Adipocyte (in vitro differentiated cells): ENCODE measurements around the gene PRTN3.
"Not testable (repeated sequence)": the region's sequence is repeated elsewhere in the genome, so short reads cannot be mapped to it uniquely, and the experiment has no call there.

Source experiments
- DNase-seq: peaks from one replicate; pipeline ENCODE4 v3.0.0-alpha.2; 2015; ENCODE audit warnings: low read depth
- H3K27me3 ChIP-seq: replicated peaks from 2 replicates; pipeline ENCODE4 v1.7.0; 2013; ENCODE audit warnings: mild to moderate bottlenecking, low read length, moderate library complexity; ENCODE audit not compliant: control insufficient read depth, insufficient read depth
- H3K36me3 ChIP-seq: 2 replicates; pipeline ENCODE4 v1.7.0; 2013; ENCODE audit warnings: low read length, mild to moderate bottlenecking, moderate library complexity; ENCODE audit not compliant: control insufficient read depth, insufficient read depth, severe bottlenecking
- H3K4me1 ChIP-seq: 2 replicates; pipeline ENCODE4 v1.7.0; 2013; ENCODE audit warnings: mild to moderate bottlenecking, low read length, moderate library complexity; ENCODE audit not compliant: control insufficient read depth, insufficient read depth
- H3K4me3 ChIP-seq: 2 replicates; pipeline ENCODE4 v1.7.0; 2013; ENCODE audit warnings: mild to moderate bottlenecking, low read length, moderate library complexity
- H3K9ac ChIP-seq: 2 replicates; pipeline ENCODE4 v1.7.0; 2013; ENCODE audit warnings: mild to moderate bottlenecking, low read length, moderate library complexity
- H3K9me3 ChIP-seq: 2 replicates; pipeline ENCODE4 v1.7.0; 2013; ENCODE audit warnings: mild to moderate bottlenecking, low read length, moderate library complexity; ENCODE audit not compliant: control insufficient read depth

The PRTN3 gene

DNA sequence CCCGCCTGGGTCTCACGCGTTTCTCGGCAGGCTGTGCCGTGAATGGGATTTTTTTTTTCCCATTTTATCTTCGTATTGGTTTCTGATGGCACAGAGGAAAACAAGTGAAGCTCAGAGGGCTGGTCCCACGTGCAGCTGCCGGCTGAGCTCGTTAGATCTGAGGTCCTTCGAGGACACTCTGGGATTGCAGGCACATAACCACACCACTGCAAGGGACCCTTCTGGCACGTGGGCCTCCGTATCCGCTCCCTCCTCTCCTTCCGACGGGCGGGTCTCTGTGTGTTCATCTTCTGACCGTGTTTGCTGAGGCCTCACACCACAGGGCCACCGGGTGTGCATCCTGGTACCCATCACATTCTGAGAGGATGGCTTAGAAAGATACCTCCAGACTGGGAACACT, 35.3 kb downstream of the PRTN3 start:
- H3K9me3 ChIP-seq: no peaks in the 10 kb centered on the region

DNA sequence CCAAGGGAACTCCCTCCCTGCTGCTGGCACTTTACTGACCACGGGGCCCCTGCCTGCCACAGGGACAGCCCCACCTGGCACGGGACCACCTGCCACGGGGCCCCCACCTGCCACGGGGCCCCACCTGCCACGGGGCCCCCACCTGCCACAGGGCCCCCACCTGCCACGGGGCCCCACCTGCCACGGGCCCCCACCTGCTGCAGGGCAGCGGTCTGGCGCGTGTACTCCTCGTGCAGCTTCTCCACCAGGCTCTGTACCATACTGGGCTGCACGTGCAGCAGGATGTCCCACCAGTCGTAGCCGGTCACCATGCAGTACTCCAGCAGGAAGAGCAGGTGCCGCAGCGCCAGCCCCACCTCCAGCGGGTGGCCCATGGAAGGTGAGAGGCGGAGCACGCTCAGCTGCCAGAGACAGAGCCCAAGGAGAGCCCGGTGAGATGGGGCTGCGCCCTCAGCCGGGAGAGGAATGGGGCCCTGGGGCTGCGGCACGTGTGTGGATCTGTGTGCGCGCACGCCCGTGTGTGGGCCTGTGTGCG, 36.0 kb downstream of the PRTN3 start:
- Histone ChIP-seq H3K4me1 (peaks cover 3% of the 10 kb centered on the region), H3K9ac (no peak overlapping the region), H3K9me3 (no peaks in the 10 kb centered on the region), H3K36me3 (peaks cover 35% of the 10 kb centered on the region), H3K4me3 (no peak overlapping the region), H3K27me3 (no peaks in the 10 kb centered on the region)
- DNase-seq: no peak

More for the DNA sequence above, 35.3 kb downstream of the PRTN3 start:
- H3K9ac ChIP-seq: no peak overlapping the region
- no peak for DNase-seq
- peaks cover 28% of the 10 kb centered on the region for H3K36me3 ChIP-seq
- H3K4me3 ChIP-seq: no peak overlapping the region
- no peaks in the 10 kb centered on the region for H3K27me3 ChIP-seq
- H3K4me1 ChIP-seq: peaks cover 3% of the 10 kb centered on the region

DNA sequence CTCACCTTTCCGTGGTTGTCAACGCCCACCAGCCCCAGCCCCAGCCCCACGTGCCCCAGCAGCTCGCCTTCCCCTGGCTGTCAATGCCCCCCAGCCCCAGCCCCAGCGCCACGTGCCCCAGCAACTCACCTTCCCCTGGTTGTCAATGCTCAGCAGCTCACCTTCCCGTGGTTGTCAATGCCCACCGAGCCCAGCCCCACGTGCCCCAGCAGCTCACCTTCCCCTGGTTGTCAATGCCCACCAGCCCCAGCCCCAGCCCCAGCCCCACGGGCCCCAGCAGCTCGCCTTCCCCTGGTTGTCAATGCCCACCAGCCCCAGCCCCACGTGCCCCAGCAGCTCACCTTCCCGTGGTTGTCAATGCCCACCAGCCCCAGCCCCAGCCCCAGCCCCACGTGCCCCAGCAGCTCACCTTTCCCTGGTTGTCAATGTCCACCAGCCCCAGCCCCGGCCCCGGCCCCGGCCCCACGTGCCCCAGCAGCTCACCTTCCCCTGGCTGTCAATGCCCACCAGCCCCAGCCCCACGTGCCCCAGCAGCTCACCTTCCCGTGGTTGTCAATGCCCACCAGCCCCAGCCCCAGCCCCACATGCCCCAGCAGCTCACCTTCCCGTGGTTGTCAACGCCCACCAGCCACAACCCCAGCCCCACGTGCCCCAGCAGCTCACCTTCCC, 37.3 kb downstream of the PRTN3 start:
- not testable (repeated sequence) for H3K4me1 ChIP-seq, H3K4me3 ChIP-seq, H3K9ac ChIP-seq, H3K27me3 ChIP-seq, DNase-seq, H3K9me3 ChIP-seq
- H3K36me3 ChIP-seq: peaks cover 48% of the 10 kb centered on the region

DNA sequence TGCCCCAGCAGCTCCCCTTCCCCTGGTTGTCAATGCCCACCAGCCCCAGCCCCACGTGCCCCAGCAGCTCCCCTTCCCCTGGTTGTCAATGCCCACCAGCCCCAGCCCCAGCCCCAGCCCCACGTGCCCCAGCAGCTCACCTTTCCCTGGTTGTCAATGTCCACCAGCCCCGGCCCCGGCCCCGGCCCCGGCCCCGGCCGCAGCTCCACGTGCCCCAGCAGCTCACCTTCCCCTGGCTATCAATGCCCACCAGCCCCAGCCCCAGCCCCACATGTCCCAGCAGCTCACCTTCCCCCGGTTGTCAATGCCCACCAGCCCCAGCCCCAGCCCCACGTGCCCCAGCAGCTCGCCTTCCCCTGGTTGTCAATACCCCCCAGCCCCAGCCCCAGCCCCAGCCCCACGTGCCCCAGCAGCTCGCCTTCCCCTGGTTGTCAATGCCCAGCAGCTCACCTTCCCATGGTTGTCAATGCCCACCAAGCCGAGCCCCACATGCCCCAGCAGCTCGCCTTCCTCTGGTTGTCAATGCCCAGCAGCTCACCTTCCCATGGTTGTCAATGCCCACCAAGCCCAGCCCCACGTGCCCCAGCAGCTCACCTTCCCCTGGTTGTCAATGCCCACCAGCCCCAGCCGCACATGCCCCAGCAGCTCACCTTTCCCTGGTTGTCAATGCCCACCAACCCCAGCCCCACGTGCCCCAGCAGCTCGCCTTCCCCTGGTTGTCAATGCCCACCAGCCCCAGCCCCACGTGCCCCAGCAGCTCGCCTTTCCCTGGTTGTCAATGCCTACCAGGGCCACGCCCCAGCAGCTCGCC, 38.2 kb downstream of the PRTN3 start:
- H3K27me3 ChIP-seq, H3K9me3 ChIP-seq, H3K9ac ChIP-seq, H3K4me3 ChIP-seq, H3K4me1 ChIP-seq, DNase-seq: not testable (repeated sequence)
- peaks cover 53% of the 10 kb centered on the region for H3K36me3 ChIP-seq

DNA sequence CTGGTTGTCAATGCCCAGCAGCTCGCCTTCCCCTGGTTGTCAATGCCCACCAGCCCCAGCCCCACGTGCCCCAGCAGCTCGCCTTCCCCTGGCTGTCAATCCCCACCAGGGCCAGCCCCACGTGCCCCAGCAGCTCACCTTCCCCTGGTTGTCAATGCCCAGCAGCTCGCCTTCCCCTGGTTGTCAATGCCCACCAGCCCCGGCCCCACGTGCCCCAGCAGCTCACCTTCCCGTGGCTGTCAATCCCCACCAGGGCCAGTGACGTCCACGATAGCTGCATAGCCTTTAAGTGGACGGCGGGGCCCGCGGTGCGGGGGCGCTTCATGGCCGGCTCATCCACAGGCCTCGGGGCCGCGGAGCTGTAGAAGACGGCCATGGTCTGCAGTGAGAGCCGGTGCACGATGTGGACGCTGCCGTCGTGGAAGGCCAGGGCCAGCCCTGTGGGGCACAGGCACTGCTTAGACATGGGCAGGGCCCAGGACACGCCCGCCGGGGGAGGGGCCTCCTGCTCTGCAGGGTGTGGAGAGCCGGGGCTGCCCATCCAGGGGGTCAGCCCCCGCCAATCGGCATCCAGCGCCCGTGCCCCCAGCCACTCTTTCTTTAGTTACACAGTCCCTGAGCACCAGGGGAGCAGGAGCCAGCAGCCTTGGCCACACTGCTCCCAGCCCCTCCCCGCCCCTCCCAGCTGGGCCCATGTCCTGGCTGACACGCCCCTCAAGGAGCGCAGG, 39.1 kb downstream of the PRTN3 start:
- no peak for DNase-seq

DNA sequence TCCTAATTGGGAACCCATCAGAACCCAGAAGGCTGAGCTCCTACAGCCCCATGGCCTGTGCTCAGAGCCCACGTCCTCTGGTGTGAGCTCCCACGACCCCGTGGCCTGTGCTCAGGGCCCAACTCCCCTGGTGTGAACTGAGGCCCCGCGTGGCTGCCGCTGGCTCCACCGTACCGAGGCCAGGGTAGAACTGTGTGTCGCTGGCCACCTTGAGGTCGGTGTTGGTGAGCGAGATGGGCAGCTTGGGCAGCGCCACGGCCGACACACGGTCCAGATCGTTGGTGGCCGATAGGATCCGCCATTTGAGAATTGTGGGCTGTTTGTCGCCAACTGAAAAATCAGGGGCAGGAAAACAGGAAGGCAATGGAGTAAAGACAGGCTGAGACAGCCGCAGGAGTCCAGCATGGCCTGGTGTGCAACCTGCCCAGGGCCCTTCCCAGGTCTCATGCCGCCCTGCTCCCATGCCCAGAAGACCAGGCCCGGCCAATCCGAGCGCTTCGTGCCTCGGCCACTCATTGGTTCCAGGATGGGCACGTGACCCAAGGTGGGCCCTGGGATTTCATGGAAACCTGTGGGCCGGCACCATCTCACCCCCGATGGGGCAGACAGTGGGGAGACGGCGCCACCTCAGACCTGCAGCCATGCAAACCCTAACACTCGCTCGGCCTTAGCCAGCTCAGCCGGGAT, 40.7 kb downstream of the PRTN3 start:
- H3K4me3 ChIP-seq: no peak overlapping the region
- DNase-seq: no peak
- peaks cover 53% of the 10 kb centered on the region for H3K36me3 ChIP-seq
- H3K9me3 ChIP-seq: no peaks in the 10 kb centered on the region
- no peak overlapping the region for H3K9ac ChIP-seq
- H3K27me3 ChIP-seq: no peaks in the 10 kb centered on the region
- H3K4me1 ChIP-seq: no peaks in the 10 kb centered on the region

More for the DNA sequence above, 39.1 kb downstream of the PRTN3 start:
- no peaks in the 10 kb centered on the region for H3K27me3 ChIP-seq
- H3K4me1 ChIP-seq: no peaks in the 10 kb centered on the region
- no peaks in the 10 kb centered on the region for H3K9me3 ChIP-seq
- H3K4me3 ChIP-seq: no peak overlapping the region
- H3K36me3 ChIP-seq: peaks cover 53% of the 10 kb centered on the region
- H3K9ac ChIP-seq: no peak overlapping the region

DNA sequence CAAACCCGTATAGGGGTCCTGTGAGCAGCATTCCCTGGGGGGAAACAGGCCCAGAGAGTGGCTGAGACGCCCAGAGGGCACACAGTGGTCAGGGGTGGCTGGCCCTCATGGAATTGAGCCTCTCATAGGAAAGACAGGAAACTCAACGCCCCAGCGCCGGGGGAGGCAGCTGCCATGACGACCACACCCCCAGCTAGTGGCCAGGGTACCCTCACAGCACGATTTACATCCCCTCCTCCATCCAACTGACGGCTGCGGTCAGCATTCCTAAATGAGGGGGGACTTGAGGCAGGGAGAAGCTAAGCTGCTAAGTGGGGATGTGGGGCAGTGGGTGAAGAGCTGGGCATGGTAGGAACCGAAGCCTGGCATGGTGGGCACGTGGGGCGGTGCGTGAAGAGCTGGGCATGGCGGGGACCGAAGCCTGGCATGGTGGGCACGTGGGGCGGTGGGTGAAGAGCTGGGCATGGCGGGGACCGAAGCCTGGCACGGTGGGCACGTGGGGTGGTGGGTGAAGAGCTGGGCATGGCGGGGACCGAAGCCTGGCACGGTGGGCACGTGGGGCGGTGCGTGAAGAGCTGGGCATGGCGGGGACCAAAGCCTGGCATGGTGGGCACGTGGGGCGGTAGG, 42.2 kb downstream of the PRTN3 start:
- H3K4me3 ChIP-seq: no peak overlapping the region
- H3K9me3 ChIP-seq: no peaks in the 10 kb centered on the region
- H3K36me3 ChIP-seq: peaks cover 54% of the 10 kb centered on the region
- DNase-seq: no peak
- no peak overlapping the region for H3K9ac ChIP-seq
- H3K4me1 ChIP-seq: no peaks in the 10 kb centered on the region
- H3K27me3 ChIP-seq: no peaks in the 10 kb centered on the region

DNA sequence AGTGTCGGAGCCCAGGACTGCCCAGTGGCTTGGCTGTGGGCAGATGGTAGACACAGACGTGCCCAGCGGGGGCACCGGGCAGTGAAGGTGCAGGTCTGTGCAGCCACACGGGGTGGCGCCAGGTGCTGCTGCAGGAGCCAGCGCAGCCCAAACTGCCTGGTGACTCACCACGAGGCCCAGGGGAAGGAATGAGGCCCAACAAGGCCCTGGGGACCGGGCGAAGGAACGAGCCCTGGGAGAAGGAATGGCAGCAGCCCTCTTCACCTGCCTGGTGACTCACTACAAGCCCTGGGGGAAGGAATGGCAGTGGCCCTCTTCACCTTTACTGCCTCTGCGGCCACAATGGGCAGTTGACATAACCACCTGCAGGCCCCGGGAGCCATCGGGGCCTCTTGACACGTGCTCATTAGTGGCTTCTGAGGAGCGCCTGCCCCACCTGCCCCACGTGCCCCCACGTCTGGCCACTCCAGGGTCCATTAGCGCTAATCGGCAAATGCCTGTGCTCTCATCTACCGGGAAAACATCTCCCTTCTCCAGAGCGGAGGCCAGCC, 42.9 kb downstream of the PRTN3 start:
- DNase-seq: no peak
- H3K4me3 ChIP-seq: no peak overlapping the region
- no peaks in the 10 kb centered on the region for H3K4me1 ChIP-seq
- H3K27me3 ChIP-seq: no peaks in the 10 kb centered on the region
- H3K9ac ChIP-seq: no peak overlapping the region
- peaks cover 54% of the 10 kb centered on the region for H3K36me3 ChIP-seq
- no peaks in the 10 kb centered on the region for H3K9me3 ChIP-seq

DNA sequence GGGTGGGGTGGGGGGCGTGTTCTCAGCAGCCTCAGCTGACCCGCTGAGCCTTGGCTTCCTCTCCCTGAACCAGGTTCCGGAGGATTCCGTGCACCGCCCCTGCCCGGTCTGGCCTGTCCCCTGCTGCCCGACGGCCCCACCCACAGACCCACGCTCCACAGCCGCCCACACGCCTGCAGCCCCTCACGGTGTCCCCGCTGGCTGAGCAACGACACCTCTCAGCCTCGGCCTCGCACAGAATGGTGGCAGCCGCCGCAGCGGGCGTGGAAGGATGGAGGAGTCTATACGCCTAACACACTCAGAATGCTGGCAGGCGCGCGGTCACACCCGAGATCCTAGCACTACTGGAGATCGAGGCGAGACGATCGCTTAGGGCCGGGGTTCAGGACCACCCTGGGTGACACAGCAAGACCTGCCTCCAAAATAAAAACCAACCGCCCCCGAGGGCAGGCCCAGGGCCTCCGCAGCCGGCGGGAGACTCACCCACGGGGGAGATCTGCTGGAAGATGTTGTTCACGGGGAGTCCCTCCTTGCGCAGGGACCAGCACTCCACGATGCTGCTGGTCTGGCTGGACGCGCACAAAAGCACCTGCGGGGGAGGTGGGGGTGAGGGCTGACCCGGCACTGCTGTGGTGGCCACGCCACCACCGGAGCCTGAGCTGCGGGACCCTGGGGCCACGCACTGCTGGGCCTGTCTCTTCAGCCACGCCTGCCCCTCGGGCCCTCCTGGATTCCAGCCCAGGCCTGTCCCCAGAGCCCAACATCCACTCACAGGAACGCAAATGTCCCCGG, 43.8 kb downstream of the PRTN3 start:
- DNase-seq: no peak
- Histone ChIP-seq H3K4me1 (no peaks in the 10 kb centered on the region), H3K27me3 (no peaks in the 10 kb centered on the region), H3K9me3 (no peaks in the 10 kb centered on the region), H3K36me3 (peaks cover 59% of the 10 kb centered on the region), H3K9ac (no peak overlapping the region), H3K4me3 (no peak overlapping the region)
